GM12875 (cell line): ENCODE measurements around the gene MRPL32.

ENCODE experiments used
- H3K4me3 ChIP-seq: one replicate; pipeline ENCODE4 v1.5.1; 2011; ENCODE audit warnings: low read depth, low read length, control low read depth
- TF ChIP-seq, protein P1 (sequence below): IDR thresholded peaks from 2 replicates; pipeline ENCODE4 v1.5.1; 2011; ENCODE audit warnings: low read depth, mild to moderate bottlenecking, control low read depth, inconsistent platforms, low read length, moderate library complexity, borderline replicate concordance; ENCODE audit not compliant: insufficient read depth

The MRPL32 gene

GRCh38 chr7:42964293-42964692, 32.1 kb downstream of the MRPL32 start:
- H3K4me3 ChIP-seq, result no peak overlapping the region
- TF ChIP-seq, protein P1, sequence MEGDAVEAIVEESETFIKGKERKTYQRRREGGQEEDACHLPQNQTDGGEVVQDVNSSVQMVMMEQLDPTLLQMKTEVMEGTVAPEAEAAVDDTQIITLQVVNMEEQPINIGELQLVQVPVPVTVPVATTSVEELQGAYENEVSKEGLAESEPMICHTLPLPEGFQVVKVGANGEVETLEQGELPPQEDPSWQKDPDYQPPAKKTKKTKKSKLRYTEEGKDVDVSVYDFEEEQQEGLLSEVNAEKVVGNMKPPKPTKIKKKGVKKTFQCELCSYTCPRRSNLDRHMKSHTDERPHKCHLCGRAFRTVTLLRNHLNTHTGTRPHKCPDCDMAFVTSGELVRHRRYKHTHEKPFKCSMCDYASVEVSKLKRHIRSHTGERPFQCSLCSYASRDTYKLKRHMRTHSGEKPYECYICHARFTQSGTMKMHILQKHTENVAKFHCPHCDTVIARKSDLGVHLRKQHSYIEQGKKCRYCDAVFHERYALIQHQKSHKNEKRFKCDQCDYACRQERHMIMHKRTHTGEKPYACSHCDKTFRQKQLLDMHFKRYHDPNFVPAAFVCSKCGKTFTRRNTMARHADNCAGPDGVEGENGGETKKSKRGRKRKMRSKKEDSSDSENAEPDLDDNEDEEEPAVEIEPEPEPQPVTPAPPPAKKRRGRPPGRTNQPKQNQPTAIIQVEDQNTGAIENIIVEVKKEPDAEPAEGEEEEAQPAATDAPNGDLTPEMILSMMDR, result no peak

DNA sequence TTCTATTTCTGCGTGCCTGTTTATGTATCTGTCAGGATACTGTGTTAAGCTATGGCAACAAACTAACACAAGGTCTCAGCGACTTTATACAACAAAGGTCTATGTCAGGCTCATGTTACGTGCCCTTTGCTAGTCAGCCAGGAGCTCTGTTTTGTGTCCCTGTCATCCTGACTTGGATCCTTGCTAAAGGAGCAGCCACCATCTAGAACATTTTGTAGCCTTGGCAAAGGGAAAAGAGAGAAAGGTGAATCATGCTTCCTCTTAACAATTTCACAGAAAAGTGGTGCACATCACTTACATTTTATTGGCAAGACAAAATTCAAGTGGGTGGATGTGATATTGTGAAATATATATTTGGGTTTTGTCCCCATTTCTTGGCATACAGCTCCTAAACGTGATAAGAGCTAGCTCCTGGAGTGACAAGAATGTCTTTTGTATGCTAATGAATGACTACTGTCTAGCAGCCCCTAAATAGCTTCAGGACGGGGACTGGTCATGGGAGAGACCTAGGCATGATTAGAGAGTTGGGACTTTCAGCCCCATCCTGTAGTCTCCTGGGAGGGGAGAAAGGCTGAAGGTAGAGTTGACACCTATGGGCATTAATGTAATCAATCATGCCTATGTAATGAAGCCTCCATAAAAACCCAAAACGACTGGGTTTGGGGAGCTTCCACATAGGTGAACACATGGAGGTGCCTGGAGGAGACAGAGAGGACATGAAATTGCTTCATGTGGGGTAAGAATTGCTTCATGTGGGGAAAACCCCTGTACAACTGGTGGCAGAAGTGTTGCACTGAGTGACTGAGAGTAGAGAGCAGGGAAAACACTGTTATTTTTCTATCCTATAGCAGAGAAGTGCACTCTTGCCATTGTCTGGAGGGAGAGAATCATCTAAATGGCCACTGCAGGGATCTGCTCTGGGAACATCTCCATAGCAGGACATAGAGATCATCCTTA, 33.0 kb downstream of the MRPL32 start:
- no peak overlapping the region for H3K4me3 ChIP-seq
- TF ChIP-seq, protein P1, result no peak

GRCh38 chr7:42967391-42967790, 35.2 kb downstream of the MRPL32 start:
- H3K4me3 ChIP-seq, result no peak overlapping the region
- TF ChIP-seq, protein P1, result no peak

DNA sequence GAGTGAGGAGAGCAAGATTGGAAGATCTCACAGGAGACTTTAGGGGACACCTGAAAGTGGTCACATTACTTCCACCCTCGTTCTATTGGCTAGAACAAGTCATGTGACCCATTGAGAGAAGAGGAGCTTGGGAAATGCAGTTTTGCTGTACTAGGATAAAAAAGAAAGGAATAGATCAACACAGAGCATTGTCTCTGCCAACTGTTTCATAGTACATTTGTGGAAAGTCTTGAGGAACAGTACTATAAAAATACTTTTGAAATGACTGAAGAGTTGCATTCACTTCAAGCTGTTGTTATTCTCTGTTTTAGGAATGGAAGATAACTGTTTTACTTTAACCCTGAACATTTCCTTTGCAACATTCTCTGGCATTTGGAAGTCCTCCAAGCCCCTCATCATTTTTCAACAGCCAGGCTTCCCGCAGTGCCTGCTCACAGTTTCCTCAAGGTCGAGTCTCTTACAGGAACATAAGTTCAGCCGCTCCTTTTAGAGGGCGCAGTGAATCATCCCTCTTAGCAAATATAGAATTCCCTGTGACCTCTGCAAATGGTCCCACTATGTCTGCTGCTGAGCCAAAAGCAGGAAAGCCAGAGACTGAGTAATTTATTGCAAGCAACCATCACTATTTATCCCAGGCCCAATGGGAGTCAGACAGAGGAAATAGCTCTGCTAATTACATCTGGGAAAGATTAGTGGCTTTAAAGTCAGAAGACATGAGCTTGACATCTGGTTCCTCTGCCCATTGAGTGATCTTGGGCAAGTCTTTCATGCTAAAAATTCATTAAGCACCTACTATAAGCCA, 40.7 kb downstream of the MRPL32 start:
- no peak overlapping the region for H3K4me3 ChIP-seq
- TF ChIP-seq, protein P1, result no peak

- TF ChIP-seq, protein P1, result no peak
- H3K4me3 ChIP-seq, result no peak overlapping the region
Observed at GRCh38 chr7:42976371-42976770, 44.2 kb downstream of the MRPL32 start.

DNA sequence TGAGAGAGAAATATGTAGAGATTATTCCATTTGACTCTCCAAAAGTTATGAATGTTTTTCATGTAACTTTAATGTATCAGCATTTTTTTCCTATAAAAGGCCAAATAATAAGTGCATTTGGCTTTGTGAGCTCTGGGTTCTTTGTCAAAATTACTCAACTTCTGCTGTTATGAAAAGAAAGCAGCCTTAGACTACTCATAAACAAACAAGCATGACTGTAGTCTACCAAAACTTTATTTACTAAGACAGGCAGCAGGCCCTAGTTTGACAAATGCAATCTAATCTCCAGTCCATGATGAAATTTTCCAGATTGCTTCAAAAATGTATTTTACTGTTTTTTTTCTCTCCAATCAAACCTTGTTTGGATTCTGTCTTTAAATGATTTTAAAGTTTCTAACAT, 46.3 kb downstream of the MRPL32 start:
- TF ChIP-seq, protein P1, result no peak
- no peak overlapping the region for H3K4me3 ChIP-seq

- TF ChIP-seq, protein P1, result no peak
- no peak overlapping the region for H3K4me3 ChIP-seq
Observed at GRCh38 chr7:42980084-42980483, 47.9 kb downstream of the MRPL32 start.
